ENCODE results near the gene TENT5C. TPM values are rescaled to one million over a fixed set of nuclear protein-coding genes. Genes with fewer than 3 reads are reported as not detected.

The TENT5C gene
- total and polyA plus RNA-seq, 9 of the 15 experiments (the other 6 are each of a cell fraction or from before 2014, with no cell fraction given), result 1.8 to 7.7 (median 4.0) TPM

GRCh38 chr1:117616356-117616755 is 10.5 kb downstream of the TENT5C start:
- in situ Hi-C loops (cut with MboI), result no loop called here
- H3K79me2 ChIP-seq (ENCODE audit: control insufficient read depth, insufficient read depth, low read length), result peaks cover 83% of the 10 kb centered on the region
- ChIA-PET CTCF (ENCODE audit: low intra/inter-chr PET ratio) (no interaction called here), POLR2A (interaction anchor here (0.6 to 24.8 kb wide), 4 partner anchors 4 to 584 kb away, joined by 3 to 383 read pairs (median 194); partner anchors contain the start of gene TENT5C)
- H4K20me1 ChIP-seq (replicated peaks; ENCODE audit: control insufficient read depth, insufficient read depth, low read length), result peaks cover 12% of the 10 kb centered on the region
- H3K27me3 ChIP-seq (ENCODE audit: control insufficient read depth in 2 of 2, insufficient read depth in 2 of 2, low read length in 2 of 2), result no peaks in the 10 kb centered on the region
- TF ChIP-seq NFIC (IDR thresholded peaks at IDR 0.05) (peak; percentile 90), FOSL1 (tag; conservative IDR thresholded peaks at IDR 0.05) (no peak)
- no peak for FAIRE-seq
- no peak overlapping the region for H3K9ac ChIP-seq (ENCODE audit: insufficient read depth in 1 of 2, low read depth in 2 of 2, low read length in 2 of 2)
- 42% methylated on average over 3 of the region's 3 CpGs for WGBS (ENCODE audit: insufficient coverage, low coverage, missing lambda C conversion rate)
- H3K9me1 ChIP-seq (ENCODE audit: control insufficient read depth, insufficient read depth, low read length), result peaks cover 3% of the 10 kb centered on the region
- BruUV-seq (replicated peaks), result no TSS peak
- no peak for DNase-seq (ENCODE audit: extremely low read depth in 1 of 4, low spot score in 3 of 4)
- H3K27ac ChIP-seq (ENCODE audit: extremely low read depth, low read depth, low read length), result no peak overlapping the region
- peaks cover 29 to 70% of the 10 kb centered on the region in 2 experiments for H3K4me1 ChIP-seq (replicated peaks in 1 of 2; ENCODE audit: control insufficient read depth in 2 of 2, insufficient read depth in 2 of 2, low read length in 2 of 2)
- no peak for ATAC-seq
- no peak overlapping the region for H3K4me3 ChIP-seq
- H3K9me3 ChIP-seq (replicated peaks; ENCODE audit: control insufficient read depth, insufficient read depth, low read depth, low read length), result no peaks in the 10 kb centered on the region
- no peak overlapping the region for H3K4me2 ChIP-seq (ENCODE audit: insufficient read depth, low read length)
- intact Hi-C loops (cut with micrococcal nuclease), result no loop called here
- no peaks in the 10 kb centered on the region; the same call in 1 of the 3 replicates for H3K36me3 ChIP-seq (ENCODE audit: control insufficient read depth, insufficient read depth, low read length)
- H2AFZ ChIP-seq (ENCODE audit: low read depth, low read length), result no peak overlapping the region

- no peaks in the 10 kb centered on the region; the same call in 1 of the 3 replicates for H3K36me3 ChIP-seq (ENCODE audit: control insufficient read depth, insufficient read depth, low read length)
- ATAC-seq (no peak), FAIRE-seq (no peak), DNase-seq (ENCODE audit: extremely low read depth in 1 of 4, low spot score in 3 of 4) (no peak)
- BruUV-seq (replicated peaks), result no TSS peak
- peaks cover 23 to 64% of the 10 kb centered on the region in 2 experiments for H3K4me1 ChIP-seq (replicated peaks in 1 of 2; ENCODE audit: control insufficient read depth in 2 of 2, insufficient read depth in 2 of 2, low read length in 2 of 2)
- H3K9ac ChIP-seq (ENCODE audit: insufficient read depth in 1 of 2, low read depth in 2 of 2, low read length in 2 of 2), result no peak overlapping the region
- intact Hi-C loops (cut with micrococcal nuclease), result no loop called here
- H3K4me2 ChIP-seq (ENCODE audit: insufficient read depth, low read length), result peak overlapping the region; percentile 4; the same call in 1 of the 2 replicates
- H3K4me3 ChIP-seq, result no peak overlapping the region
- peaks cover 3% of the 10 kb centered on the region for H3K9me1 ChIP-seq (ENCODE audit: control insufficient read depth, insufficient read depth, low read length)
- POLR2A ChIA-PET, result interaction anchor here (0.6 to 24.8 kb wide), 6 partner anchors 5 to 585 kb away, joined by 3 to 383 read pairs (median 4); partner anchors contain the start of gene TENT5C
- H3K9me3 ChIP-seq (replicated peaks; ENCODE audit: control insufficient read depth, insufficient read depth, low read depth, low read length), result no peaks in the 10 kb centered on the region
- H3K27me3 ChIP-seq (ENCODE audit: control insufficient read depth in 2 of 2, insufficient read depth in 2 of 2, low read length in 2 of 2), result no peaks in the 10 kb centered on the region
- no peak overlapping the region for H2AFZ ChIP-seq (ENCODE audit: low read depth, low read length)
- peaks cover 79% of the 10 kb centered on the region for H3K79me2 ChIP-seq (ENCODE audit: control insufficient read depth, insufficient read depth, low read length)
- 30% methylated on average over 6 of the region's 6 CpGs for WGBS (ENCODE audit: insufficient coverage, low coverage, missing lambda C conversion rate)
- H3K27ac ChIP-seq (ENCODE audit: extremely low read depth, low read depth, low read length), result no peak overlapping the region
- CTCF ChIA-PET (ENCODE audit: low intra/inter-chr PET ratio), result no interaction called here
- in situ Hi-C loops (cut with MboI), result no loop called here
- H4K20me1 ChIP-seq (replicated peaks; ENCODE audit: control insufficient read depth, insufficient read depth, low read length), result peaks cover 12% of the 10 kb centered on the region
- TF ChIP-seq ZC3H4 (CRISPR knock-in tag; IDR thresholded peaks at IDR 0.05; ENCODE audit: borderline replicate concordance), result no peak
- TF ChIP-seq CREM (IDR thresholded peaks at IDR 0.05; ENCODE audit: low read depth), result no peak
- no peak for TF ChIP-seq ZBED1 (IDR thresholded peaks at IDR 0.05)
- TF ChIP-seq PTBP1 (IDR thresholded peaks at IDR 0.05; ENCODE audit: low read depth, low read length), result no peak
- TF ChIP-seq L3MBTL2 (IDR thresholded peaks at IDR 0.05), result peak; percentile 77
- no peak for TF ChIP-seq E4F1 (CRISPR knock-in tag; IDR thresholded peaks at IDR 0.05; ENCODE audit: borderline replicate concordance)
- no peak for TF ChIP-seq ADNP (tag; IDR thresholded peaks at IDR 0.05)
- no peak for TF ChIP-seq MIER1 (IDR thresholded peaks at IDR 0.05; ENCODE audit: low read depth)
- no peak for TF ChIP-seq CTBP1 (IDR thresholded peaks at IDR 0.05; ENCODE audit: borderline replicate concordance)
- no peak for TF ChIP-seq ZNF324 (CRISPR knock-in tag; IDR thresholded peaks at IDR 0.05)
- no peak for TF ChIP-seq ARID3A (IDR thresholded peaks at IDR 0.05; ENCODE audit: borderline replicate concordance, low read depth, low read length)
- peak; percentile 63 for TF ChIP-seq ZNF384 (IDR thresholded peaks at IDR 0.05; ENCODE audit: low read depth, low read length)
Measured at GRCh38 chr1:117616967-117617366, 11.1 kb downstream of the TENT5C start.

Measured in K562 (cell line).